ENCODE measurements around the gene ARSA.
"Not testable (repeated sequence)": the region's sequence is repeated elsewhere in the genome, so short reads cannot be mapped to it uniquely, and the experiment has no call there.

DNA sequence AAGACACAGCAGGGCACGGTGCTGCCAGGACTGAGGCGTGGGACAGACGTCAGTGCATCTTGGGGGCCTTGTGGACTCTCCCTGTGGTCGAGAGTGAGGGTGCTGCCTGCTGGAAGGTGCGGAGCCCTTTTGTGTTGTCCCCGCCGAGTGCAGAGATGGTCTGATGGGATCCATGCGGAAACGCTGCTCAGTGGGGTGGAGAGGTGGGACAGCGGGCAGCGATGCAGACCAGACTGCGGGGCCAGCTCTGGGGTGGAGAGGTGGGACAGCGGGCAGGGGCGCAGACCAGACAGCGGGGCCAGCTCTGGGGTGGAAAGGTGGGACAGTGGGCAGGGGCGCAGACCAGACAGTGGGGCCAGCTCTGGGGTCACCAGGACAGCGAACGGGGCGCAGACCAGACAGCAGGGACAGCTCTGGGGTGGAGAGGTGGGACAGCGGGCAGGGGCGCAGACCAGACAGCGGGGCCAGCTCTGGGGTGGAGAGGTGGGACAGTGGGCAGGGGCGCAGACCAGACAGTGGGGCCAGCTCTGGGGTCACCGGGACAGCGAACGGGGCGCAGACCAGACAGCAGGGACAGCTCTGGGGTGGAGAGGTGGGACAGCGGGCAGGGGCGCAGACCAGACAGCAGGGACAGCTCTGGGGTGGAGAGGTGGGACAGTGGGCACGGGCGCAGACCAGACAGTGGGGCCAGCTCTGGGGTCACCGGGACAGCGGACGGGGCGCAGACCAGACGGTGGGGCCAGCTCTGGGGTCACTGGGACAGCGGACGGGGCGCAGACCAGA is 19.7 kb downstream of the ARSA start:
- TF ChIP-seq, protein P1, sequence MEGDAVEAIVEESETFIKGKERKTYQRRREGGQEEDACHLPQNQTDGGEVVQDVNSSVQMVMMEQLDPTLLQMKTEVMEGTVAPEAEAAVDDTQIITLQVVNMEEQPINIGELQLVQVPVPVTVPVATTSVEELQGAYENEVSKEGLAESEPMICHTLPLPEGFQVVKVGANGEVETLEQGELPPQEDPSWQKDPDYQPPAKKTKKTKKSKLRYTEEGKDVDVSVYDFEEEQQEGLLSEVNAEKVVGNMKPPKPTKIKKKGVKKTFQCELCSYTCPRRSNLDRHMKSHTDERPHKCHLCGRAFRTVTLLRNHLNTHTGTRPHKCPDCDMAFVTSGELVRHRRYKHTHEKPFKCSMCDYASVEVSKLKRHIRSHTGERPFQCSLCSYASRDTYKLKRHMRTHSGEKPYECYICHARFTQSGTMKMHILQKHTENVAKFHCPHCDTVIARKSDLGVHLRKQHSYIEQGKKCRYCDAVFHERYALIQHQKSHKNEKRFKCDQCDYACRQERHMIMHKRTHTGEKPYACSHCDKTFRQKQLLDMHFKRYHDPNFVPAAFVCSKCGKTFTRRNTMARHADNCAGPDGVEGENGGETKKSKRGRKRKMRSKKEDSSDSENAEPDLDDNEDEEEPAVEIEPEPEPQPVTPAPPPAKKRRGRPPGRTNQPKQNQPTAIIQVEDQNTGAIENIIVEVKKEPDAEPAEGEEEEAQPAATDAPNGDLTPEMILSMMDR (IDR thresholded peaks at IDR 0.05; ENCODE audit: low read depth, low read length) = not testable (repeated sequence)
- not testable (repeated sequence) for TF ChIP-seq POLR2A (IDR thresholded peaks at IDR 0.05; ENCODE audit: extremely low read depth, insufficient read length); MYC (IDR thresholded peaks at IDR 0.05; ENCODE audit: low read depth, low read length)
- TF ChIP-seq, protein P2, sequence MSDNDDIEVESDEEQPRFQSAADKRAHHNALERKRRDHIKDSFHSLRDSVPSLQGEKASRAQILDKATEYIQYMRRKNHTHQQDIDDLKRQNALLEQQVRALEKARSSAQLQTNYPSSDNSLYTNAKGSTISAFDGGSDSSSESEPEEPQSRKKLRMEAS (IDR thresholded peaks at IDR 0.05; ENCODE audit: low read depth, low read length) = not testable (repeated sequence)
